Endometrium (tissue), 2 donors: ENCODE data around the gene SPSB1.
"Not testable (repeated sequence)": the region's sequence is repeated elsewhere in the genome, so short reads cannot be mapped to it uniquely, and the experiment has no call there.

ENCODE experiments used
- FAIRE-seq: peaks from 2 replicates; lab custom pipeline; 2012; peaks lifted over from hg19 to GRCh38; lab: Jason Lieb, UNC
- donor health status: control.
- donor health status: control.

Gene SPSB1

GRCh38 chr1:9280015-9280860 is 12.5 kb upstream of the SPSB1 start:
- no peak for FAIRE-seq

GRCh38 chr1:9281071-9281827 is 11.4 kb upstream of the SPSB1 start:
- no peak for FAIRE-seq

- FAIRE-seq, result no peak
Measured at GRCh38 chr1:9281908-9282695, 10.6 kb upstream of the SPSB1 start.

GRCh38 chr1:9282696-9282955 is 10.1 kb upstream of the SPSB1 start:
- FAIRE-seq, result no peak

GRCh38 chr1:9284061-9284460 is 8.6 kb upstream of the SPSB1 start:
- FAIRE-seq, result no peak

GRCh38 chr1:9286556-9286955 is 6.1 kb upstream of the SPSB1 start:
- no peak for FAIRE-seq

- FAIRE-seq, result no peak
Measured at GRCh38 chr1:9289090-9289534, 3.6 kb upstream of the SPSB1 start.

GRCh38 chr1:9289711-9290485 is 2.8 kb upstream of the SPSB1 start:
- no peak for FAIRE-seq

- FAIRE-seq, result no peak
Measured at GRCh38 chr1:9291914-9292360, 757 bp upstream of the SPSB1 start.

- FAIRE-seq, result no peak
Measured at GRCh38 chr1:9293241-9293532, 493 bp downstream of the SPSB1 start.

GRCh38 chr1:9293533-9294404 is 1.1 kb downstream of the SPSB1 start:
- FAIRE-seq, result no peak

GRCh38 chr1:9294405-9294773 is 1.7 kb downstream of the SPSB1 start:
- FAIRE-seq, result no peak

GRCh38 chr1:9294910-9295636 is 2.4 kb downstream of the SPSB1 start:
- FAIRE-seq, result no peak

- FAIRE-seq, result no peak
Measured at GRCh38 chr1:9295884-9296283, 3.2 kb downstream of the SPSB1 start.

GRCh38 chr1:9296850-9297249 is 4.2 kb downstream of the SPSB1 start:
- no peak for FAIRE-seq

GRCh38 chr1:9297831-9298230 is 5.1 kb downstream of the SPSB1 start:
- no peak for FAIRE-seq

- FAIRE-seq, result no peak
Measured at GRCh38 chr1:9298282-9298681, 5.6 kb downstream of the SPSB1 start.

- not testable (repeated sequence) for FAIRE-seq
Measured at GRCh38 chr1:9299571-9300541, 7.2 kb downstream of the SPSB1 start.

GRCh38 chr1:9300573-9300972 is 7.9 kb downstream of the SPSB1 start:
- no peak for FAIRE-seq
